Measurements from ENCODE around the gene CSNK2A3. TPM values are rescaled to one million over a fixed set of nuclear protein-coding genes. Genes with fewer than 3 reads are reported as not detected.

The CSNK2A3 gene
- total RNA-seq, 1 experiment from 2014 or later = 1.7 TPM

DNA sequence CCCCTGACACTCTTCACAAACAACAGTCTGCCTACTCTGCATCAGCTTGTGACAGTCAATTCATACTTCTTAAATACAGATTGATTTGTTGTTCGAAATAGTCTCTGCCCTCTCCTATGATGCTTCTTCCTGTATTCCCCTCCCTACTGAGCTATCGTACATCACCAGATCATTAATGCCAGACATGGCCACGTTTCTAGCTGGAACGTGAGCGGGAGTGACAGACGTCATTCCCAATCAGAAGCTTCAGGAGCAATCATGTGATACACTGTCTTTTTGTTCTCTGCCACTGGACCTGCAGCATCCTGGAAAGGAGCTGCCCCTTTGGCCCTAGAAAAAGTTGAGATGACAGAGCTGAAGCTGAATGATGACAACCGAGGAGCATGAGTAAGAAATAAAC, 48.5 kb downstream of the CSNK2A3 start:
- Histone ChIP-seq H2BK120ac (ENCODE audit: low read depth, low read length, poor library complexity, severe bottlenecking) (no peak overlapping the region), H2AFZ (ENCODE audit: low read length) (no peak overlapping the region), H3T11ph (ENCODE audit: low read length) (no peak overlapping the region), H3K9ac (ENCODE audit: extremely low read depth, insufficient read length, low read length) (no peak overlapping the region), H4K20me1 (ENCODE audit: control insufficient read depth, insufficient read depth, insufficient read length) (no peaks in the 10 kb centered on the region), H3K18ac (ENCODE audit: insufficient read length, low read depth, low read length) (no peak overlapping the region), H2BK12ac (ENCODE audit: insufficient read length, low read depth, low read length) (no peak overlapping the region), H3K4ac (ENCODE audit: low read depth, low read length) (no peak overlapping the region), H2AK5ac (ENCODE audit: insufficient read length, low read length) (no peak overlapping the region), H2BK15ac (ENCODE audit: low read depth, low read length) (no peak overlapping the region), H4K5ac (ENCODE audit: insufficient read length, low read depth, low read length) (no peak overlapping the region), H3K27me3 (ENCODE audit: insufficient read depth, low read length) (no peaks in the 10 kb centered on the region), H3K56ac (ENCODE audit: insufficient read length, low read depth, low read length) (no peak overlapping the region), H3K4me2 (ENCODE audit: insufficient read depth, insufficient read length, low read length) (no peak overlapping the region), H3K14ac (ENCODE audit: insufficient read depth, low read length) (no peak overlapping the region), H3K23me2 (ENCODE audit: insufficient read length, low read depth, low read length, poor library complexity, severe bottlenecking) (no peaks in the 10 kb centered on the region), H3K79me1 (ENCODE audit: insufficient read depth, low read depth, low read length, poor library complexity, severe bottlenecking) (no peaks in the 10 kb centered on the region), H3K23ac (ENCODE audit: insufficient read length, low read depth, low read length) (no peak overlapping the region), H4K91ac (ENCODE audit: insufficient read length, low read depth, low read length) (no peak overlapping the region), H3K79me2 (ENCODE audit: insufficient read depth, low read length) (no peaks in the 10 kb centered on the region), H2BK5ac (ENCODE audit: insufficient read length, low read length) (no peak overlapping the region), H3K9me3 (ENCODE audit: control insufficient read depth, low read depth, low read length) (no peaks in the 10 kb centered on the region), H3K27ac (ENCODE audit: insufficient read length, low read depth, low read length) (no peak overlapping the region), H4K8ac (replicated peaks; ENCODE audit: insufficient read length, low read depth, low read length) (no peak overlapping the region), H2BK20ac (ENCODE audit: low read depth, low read length, poor library complexity, severe bottlenecking) (no peak overlapping the region), H3K4me1 (ENCODE audit: insufficient read depth, low read length) (no peaks in the 10 kb centered on the region)
- no CpG with 5 or more reads among the region's 7 CpGs for WGBS (ENCODE audit: extremely low coverage, insufficient read length, low lambda C conversion rate)
- TF ChIP-seq, protein P1, sequence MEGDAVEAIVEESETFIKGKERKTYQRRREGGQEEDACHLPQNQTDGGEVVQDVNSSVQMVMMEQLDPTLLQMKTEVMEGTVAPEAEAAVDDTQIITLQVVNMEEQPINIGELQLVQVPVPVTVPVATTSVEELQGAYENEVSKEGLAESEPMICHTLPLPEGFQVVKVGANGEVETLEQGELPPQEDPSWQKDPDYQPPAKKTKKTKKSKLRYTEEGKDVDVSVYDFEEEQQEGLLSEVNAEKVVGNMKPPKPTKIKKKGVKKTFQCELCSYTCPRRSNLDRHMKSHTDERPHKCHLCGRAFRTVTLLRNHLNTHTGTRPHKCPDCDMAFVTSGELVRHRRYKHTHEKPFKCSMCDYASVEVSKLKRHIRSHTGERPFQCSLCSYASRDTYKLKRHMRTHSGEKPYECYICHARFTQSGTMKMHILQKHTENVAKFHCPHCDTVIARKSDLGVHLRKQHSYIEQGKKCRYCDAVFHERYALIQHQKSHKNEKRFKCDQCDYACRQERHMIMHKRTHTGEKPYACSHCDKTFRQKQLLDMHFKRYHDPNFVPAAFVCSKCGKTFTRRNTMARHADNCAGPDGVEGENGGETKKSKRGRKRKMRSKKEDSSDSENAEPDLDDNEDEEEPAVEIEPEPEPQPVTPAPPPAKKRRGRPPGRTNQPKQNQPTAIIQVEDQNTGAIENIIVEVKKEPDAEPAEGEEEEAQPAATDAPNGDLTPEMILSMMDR (conservative IDR thresholded peaks at IDR 0.05) = no peak
- no peaks in the 10 kb centered on the region for H3K9me3 Mint-ChIP-seq
- H3K36me3 Mint-ChIP-seq (ENCODE audit: insufficient read depth in 1 of 3, low read depth in 3 of 3) = no peaks in the 10 kb centered on the region
- H3K27ac Mint-ChIP-seq = no peak overlapping the region
- DNase-seq = no peak
- peaks cover 2% of the 10 kb centered on the region for H3K27me3 Mint-ChIP-seq (ENCODE audit: low read depth)
- no peaks in the 10 kb centered on the region for H3K4me1 Mint-ChIP-seq
- H3K4me3 Mint-ChIP-seq = no peak overlapping the region

Measured in H9 (cell line).